HG02852 (cell line): ENCODE data around the gene ETS1.

Experiments
- ATAC-seq: cut with Tn5 transposase; IDR thresholded peaks from one replicate; pipeline ENCODE4 v1.9.1; 2021; ENCODE audit warnings: mild to moderate bottlenecking, moderate library complexity; ENCODE audit not compliant: unreplicated experiment

The ETS1 gene

GRCh38 chr11:128548649-128549255 lies 38.6 kb downstream of the ETS1 start:
- ATAC-seq: no peak

GRCh38 chr11:128547946-128548648 lies 39.3 kb downstream of the ETS1 start:
- no peak for ATAC-seq

GRCh38 chr11:128546916-128547315 lies 40.4 kb downstream of the ETS1 start:
- ATAC-seq: no peak

- ATAC-seq: no peak
These were observed 42.8 kb downstream of the ETS1 start for GRCh38 chr11:128544471-128545051.

GRCh38 chr11:128540469-128540868 lies 46.9 kb downstream of the ETS1 start:
- no peak for ATAC-seq

GRCh38 chr11:128536506-128536905 lies 50.9 kb downstream of the ETS1 start:
- no peak for ATAC-seq

- no peak for ATAC-seq
These were observed 51.6 kb downstream of the ETS1 start for GRCh38 chr11:128535468-128536457.

GRCh38 chr11:128533472-128533871 lies 53.9 kb downstream of the ETS1 start:
- ATAC-seq: no peak

- no peak for ATAC-seq
These were observed 54.7 kb downstream of the ETS1 start for GRCh38 chr11:128532572-128533091.

- ATAC-seq: no peak
These were observed 55.3 kb downstream of the ETS1 start for GRCh38 chr11:128532016-128532571.

- ATAC-seq: no peak
These were observed 55.8 kb downstream of the ETS1 start for GRCh38 chr11:128531588-128531987.

GRCh38 chr11:128530118-128531074 lies 57.0 kb downstream of the ETS1 start:
- ATAC-seq: no peak

- no peak for ATAC-seq
These were observed 59.1 kb downstream of the ETS1 start for GRCh38 chr11:128528294-128528693.

- no peak for ATAC-seq
These were observed 60.3 kb downstream of the ETS1 start for GRCh38 chr11:128527046-128527445.

- ATAC-seq: no peak
These were observed 61.7 kb downstream of the ETS1 start for GRCh38 chr11:128525411-128526243.

GRCh38 chr11:128524172-128524571 lies 63.2 kb downstream of the ETS1 start:
- ATAC-seq: no peak

- ATAC-seq: no peak
These were observed 63.7 kb downstream of the ETS1 start for GRCh38 chr11:128523641-128524040.

- ATAC-seq: no peak
These were observed 64.3 kb downstream of the ETS1 start for GRCh38 chr11:128522943-128523518.
